DOHH2 (cell line): ENCODE measurements around the gene AGRN.

Experiments used
- EZH2phosphoT487 ChIP-seq: fragments of 200-600 bp; sonication (generic); IDR thresholded peaks from 2 replicates; pipeline ENCODE4 v1.6.1; 2017; ENCODE audit warnings: borderline replicate concordance, mild to moderate bottlenecking, antibody characterized with exemption, low read length, moderate library complexity, mixed read lengths
- TF ChIP-seq, protein P1 (sequence below): fragments of 200-600 bp; sonication (generic); IDR thresholded peaks from one replicate; pipeline ENCODE4 v1.5.1; 2014; ENCODE audit warnings: antibody characterized with exemption, mild to moderate bottlenecking, low read depth, low read length; ENCODE audit not compliant: poor library complexity, severe bottlenecking

DNA sequence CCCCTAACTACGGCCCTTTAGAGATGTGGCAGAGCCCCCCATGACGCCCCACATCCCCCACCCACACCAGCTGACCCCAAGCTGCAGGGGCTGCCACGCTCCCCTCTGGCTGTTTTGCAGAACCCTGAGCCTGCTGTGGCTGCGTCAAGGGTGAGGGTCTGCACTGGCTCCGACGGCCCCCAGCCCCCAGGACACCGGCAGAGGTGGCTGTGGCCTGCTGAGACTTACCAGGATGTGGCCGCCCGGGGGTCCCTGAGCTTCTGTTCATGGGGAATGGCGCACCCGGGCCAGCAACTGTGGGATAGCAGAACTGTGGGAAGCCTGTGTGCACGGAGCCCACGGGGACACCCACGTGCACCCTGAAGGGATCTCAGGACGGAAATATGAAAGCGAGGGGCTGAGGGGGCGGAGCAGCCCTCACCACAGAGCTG, 67.0 kb downstream of the AGRN start:
- TF ChIP-seq, protein P1, sequence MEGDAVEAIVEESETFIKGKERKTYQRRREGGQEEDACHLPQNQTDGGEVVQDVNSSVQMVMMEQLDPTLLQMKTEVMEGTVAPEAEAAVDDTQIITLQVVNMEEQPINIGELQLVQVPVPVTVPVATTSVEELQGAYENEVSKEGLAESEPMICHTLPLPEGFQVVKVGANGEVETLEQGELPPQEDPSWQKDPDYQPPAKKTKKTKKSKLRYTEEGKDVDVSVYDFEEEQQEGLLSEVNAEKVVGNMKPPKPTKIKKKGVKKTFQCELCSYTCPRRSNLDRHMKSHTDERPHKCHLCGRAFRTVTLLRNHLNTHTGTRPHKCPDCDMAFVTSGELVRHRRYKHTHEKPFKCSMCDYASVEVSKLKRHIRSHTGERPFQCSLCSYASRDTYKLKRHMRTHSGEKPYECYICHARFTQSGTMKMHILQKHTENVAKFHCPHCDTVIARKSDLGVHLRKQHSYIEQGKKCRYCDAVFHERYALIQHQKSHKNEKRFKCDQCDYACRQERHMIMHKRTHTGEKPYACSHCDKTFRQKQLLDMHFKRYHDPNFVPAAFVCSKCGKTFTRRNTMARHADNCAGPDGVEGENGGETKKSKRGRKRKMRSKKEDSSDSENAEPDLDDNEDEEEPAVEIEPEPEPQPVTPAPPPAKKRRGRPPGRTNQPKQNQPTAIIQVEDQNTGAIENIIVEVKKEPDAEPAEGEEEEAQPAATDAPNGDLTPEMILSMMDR = no peak
- no peak for TF ChIP-seq EZH2phosphoT487
